PFSK-1 (cell line): Measurements from ENCODE around the gene TRAK1.

Source experiments
- FOXP2 ChIP-seq: optimal IDR thresholded peaks from 2 replicates; pipeline ENCODE3; 2011; ENCODE audit warnings: borderline replicate concordance, control low read depth, inconsistent platforms; ENCODE audit not compliant: insufficient read depth; ENCODE audit errors: extremely low read length, extremely low read depth
- POLR2AphosphoS5 ChIP-seq: IDR thresholded peaks from 2 replicates; pipeline ENCODE4 v1.6.1; 2012; ENCODE audit warnings: low read depth, mild to moderate bottlenecking, control low read depth, low read length, moderate library complexity
- SIN3A ChIP-seq: IDR thresholded peaks from 2 replicates; pipeline ENCODE4 v1.6.1; 2012; ENCODE audit warnings: mild to moderate bottlenecking, low read length, moderate library complexity, borderline replicate concordance; ENCODE audit not compliant: insufficient read depth
- TAF1 ChIP-seq: IDR thresholded peaks from 2 replicates; pipeline ENCODE4 v1.6.1; 2012; ENCODE audit warnings: low read length, control low read depth, borderline replicate concordance; ENCODE audit not compliant: insufficient read depth
- TF ChIP-seq, protein P1 (sequence below), 2 experiments: IDR thresholded peaks; 2 replicates each; pipeline versions ENCODE4 v1.6.1 to v1.8.0; 2011 to 2012; ENCODE audit warnings: low read depth in 2 of 2, low read length in 2 of 2, control low read depth in 1 of 2, inconsistent platforms in 1 of 2, mild to moderate bottlenecking in 1 of 2, moderate library complexity in 1 of 2; ENCODE audit not compliant: insufficient read depth in 1 of 2

Gene TRAK1

DNA sequence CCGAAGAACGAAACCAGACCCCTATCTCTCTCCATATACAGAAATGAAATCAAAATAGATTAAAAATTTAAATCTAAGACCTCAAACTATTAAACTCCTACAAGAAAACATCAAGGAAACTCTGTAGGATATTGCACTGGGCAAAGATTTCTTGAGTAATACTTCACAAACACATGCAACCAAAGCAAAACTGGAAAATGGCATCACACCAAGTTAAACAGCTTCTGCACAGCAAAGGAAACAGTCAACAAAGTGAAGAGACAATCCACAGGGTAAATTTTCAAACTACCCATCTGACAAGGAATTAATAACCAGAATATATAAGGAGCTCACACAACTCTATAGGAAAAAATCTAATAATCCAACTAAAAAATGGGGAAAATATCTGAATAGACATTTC is 145.5 kb downstream of the TRAK1 start:
- no peak for TF ChIP-seq POLR2AphosphoS5
- TF ChIP-seq, protein P1, sequence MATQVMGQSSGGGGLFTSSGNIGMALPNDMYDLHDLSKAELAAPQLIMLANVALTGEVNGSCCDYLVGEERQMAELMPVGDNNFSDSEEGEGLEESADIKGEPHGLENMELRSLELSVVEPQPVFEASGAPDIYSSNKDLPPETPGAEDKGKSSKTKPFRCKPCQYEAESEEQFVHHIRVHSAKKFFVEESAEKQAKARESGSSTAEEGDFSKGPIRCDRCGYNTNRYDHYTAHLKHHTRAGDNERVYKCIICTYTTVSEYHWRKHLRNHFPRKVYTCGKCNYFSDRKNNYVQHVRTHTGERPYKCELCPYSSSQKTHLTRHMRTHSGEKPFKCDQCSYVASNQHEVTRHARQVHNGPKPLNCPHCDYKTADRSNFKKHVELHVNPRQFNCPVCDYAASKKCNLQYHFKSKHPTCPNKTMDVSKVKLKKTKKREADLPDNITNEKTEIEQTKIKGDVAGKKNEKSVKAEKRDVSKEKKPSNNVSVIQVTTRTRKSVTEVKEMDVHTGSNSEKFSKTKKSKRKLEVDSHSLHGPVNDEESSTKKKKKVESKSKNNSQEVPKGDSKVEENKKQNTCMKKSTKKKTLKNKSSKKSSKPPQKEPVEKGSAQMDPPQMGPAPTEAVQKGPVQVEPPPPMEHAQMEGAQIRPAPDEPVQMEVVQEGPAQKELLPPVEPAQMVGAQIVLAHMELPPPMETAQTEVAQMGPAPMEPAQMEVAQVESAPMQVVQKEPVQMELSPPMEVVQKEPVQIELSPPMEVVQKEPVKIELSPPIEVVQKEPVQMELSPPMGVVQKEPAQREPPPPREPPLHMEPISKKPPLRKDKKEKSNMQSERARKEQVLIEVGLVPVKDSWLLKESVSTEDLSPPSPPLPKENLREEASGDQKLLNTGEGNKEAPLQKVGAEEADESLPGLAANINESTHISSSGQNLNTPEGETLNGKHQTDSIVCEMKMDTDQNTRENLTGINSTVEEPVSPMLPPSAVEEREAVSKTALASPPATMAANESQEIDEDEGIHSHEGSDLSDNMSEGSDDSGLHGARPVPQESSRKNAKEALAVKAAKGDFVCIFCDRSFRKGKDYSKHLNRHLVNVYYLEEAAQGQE (IDR thresholded peaks at IDR 0.05; ENCODE audit: insufficient read depth in 1 of 2, low read depth in 2 of 2, low read length in 2 of 2) = no peak
- no peak for TF ChIP-seq TAF1
- TF ChIP-seq SIN3A = no peak
- TF ChIP-seq FOXP2 = no peak

- TF ChIP-seq, protein P1 (IDR thresholded peaks at IDR 0.05; ENCODE audit: insufficient read depth in 1 of 2, low read depth in 2 of 2, low read length in 2 of 2) = no peak
- TF ChIP-seq FOXP2 (no peak), SIN3A (no peak), POLR2AphosphoS5 (no peak), TAF1 (no peak)
Observed at GRCh38 chr3:42246091-42246490, 154.9 kb downstream of the TRAK1 start.

DNA sequence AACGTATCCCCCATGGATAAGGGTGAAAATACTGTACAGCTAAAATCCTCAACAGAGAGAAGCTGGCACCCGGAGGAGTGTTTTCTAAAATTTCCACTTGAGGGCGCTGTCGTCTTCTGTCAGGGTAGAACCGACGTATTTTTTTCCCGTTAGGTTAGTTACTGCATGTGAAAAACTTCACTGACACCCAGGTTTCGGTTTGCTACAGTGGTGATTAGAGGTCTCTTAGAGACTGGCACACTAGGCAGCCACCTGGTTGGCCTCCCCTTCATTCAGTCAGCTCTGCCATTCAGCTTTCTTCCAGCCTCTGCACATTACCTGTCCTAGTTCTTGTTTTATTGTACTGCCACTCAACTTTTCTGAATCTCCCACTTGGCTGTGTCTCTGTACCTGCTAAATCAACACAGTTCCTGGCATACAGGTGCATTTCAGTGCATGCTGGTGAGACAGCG is 156.4 kb downstream of the TRAK1 start:
- no peak for TF ChIP-seq TAF1
- no peak for TF ChIP-seq SIN3A
- TF ChIP-seq FOXP2 = no peak
- TF ChIP-seq, protein P1 (IDR thresholded peaks at IDR 0.05; ENCODE audit: insufficient read depth in 1 of 2, low read depth in 2 of 2, low read length in 2 of 2) = no peak
- no peak for TF ChIP-seq POLR2AphosphoS5

- TF ChIP-seq SIN3A (no peak), POLR2AphosphoS5 (no peak), TAF1 (no peak), FOXP2 (no peak)
- TF ChIP-seq, protein P1 (IDR thresholded peaks at IDR 0.05; ENCODE audit: insufficient read depth in 1 of 2, low read depth in 2 of 2, low read length in 2 of 2) = no peak
Observed at GRCh38 chr3:42250761-42251160, 159.6 kb downstream of the TRAK1 start.

GRCh38 chr3:42254566-42254965 is 163.4 kb downstream of the TRAK1 start:
- TF ChIP-seq, protein P1 (IDR thresholded peaks at IDR 0.05; ENCODE audit: insufficient read depth in 1 of 2, low read depth in 2 of 2, low read length in 2 of 2) = no peak
- no peak for TF ChIP-seq FOXP2
